ENCODE results near the gene BTBD9. TPM values are rescaled to one million over a fixed set of nuclear protein-coding genes. Genes with fewer than 3 reads are reported as not detected.

The BTBD9 gene
- total RNA-seq, 1 donor from 2014 or later, result 47.9 TPM

- Histone ChIP-seq H3K4me3 (no peak overlapping the region), H3K36me3 (no peaks in the 10 kb centered on the region), H3K27ac (no peak overlapping the region), H3K9me3 (no peaks in the 10 kb centered on the region), H3K4me1 (peaks cover 24% of the 10 kb centered on the region), H3K27me3 (no peaks in the 10 kb centered on the region)
- no peak for ATAC-seq
- DNase-seq, result no peak
- TF ChIP-seq CTCF (IDR thresholded peaks at IDR 0.05), result no peak
- intact Hi-C loops (cut with DNase I), result no loop called here
Observed at GRCh38 chr6:38150021-38150420, 489.7 kb downstream of the BTBD9 start.

- Histone ChIP-seq H3K9me3 (no peaks in the 10 kb centered on the region), H3K4me1 (peaks cover 19% of the 10 kb centered on the region), H3K27me3 (no peaks in the 10 kb centered on the region), H3K4me3 (no peak overlapping the region), H3K36me3 (no peaks in the 10 kb centered on the region), H3K27ac (no peak overlapping the region)
- peak; percentile 35 for DNase-seq
- no peak for TF ChIP-seq CTCF (IDR thresholded peaks at IDR 0.05)
- peak; percentile 42 for ATAC-seq
- intact Hi-C loops (cut with DNase I), result no loop called here
Observed at GRCh38 chr6:38149531-38149930, 490.2 kb downstream of the BTBD9 start.

GRCh38 chr6:38148606-38149005 is 491.1 kb downstream of the BTBD9 start:
- no peaks in the 10 kb centered on the region for H3K9me3 ChIP-seq
- H3K27me3 ChIP-seq, result no peaks in the 10 kb centered on the region
- DNase-seq, result no peak
- intact Hi-C loops (cut with DNase I), result no loop called here
- no peak for TF ChIP-seq CTCF (IDR thresholded peaks at IDR 0.05)
- H3K4me1 ChIP-seq, result peaks cover 17% of the 10 kb centered on the region
- H3K4me3 ChIP-seq, result no peak overlapping the region
- H3K36me3 ChIP-seq, result no peaks in the 10 kb centered on the region
- H3K27ac ChIP-seq, result no peak overlapping the region
- ATAC-seq, result no peak

GRCh38 chr6:38146734-38147027 is 493.0 kb downstream of the BTBD9 start:
- no peak for TF ChIP-seq CTCF (IDR thresholded peaks at IDR 0.05)
- Histone ChIP-seq H3K9me3 (no peaks in the 10 kb centered on the region), H3K36me3 (no peaks in the 10 kb centered on the region), H3K4me3 (no peak overlapping the region), H3K27ac (no peak overlapping the region), H3K27me3 (no peaks in the 10 kb centered on the region), H3K4me1 (peaks cover 17% of the 10 kb centered on the region)
- intact Hi-C loops (cut with DNase I), result no loop called here
- DNase-seq (no peak), ATAC-seq (no peak)

- ATAC-seq, result peak; percentile 32
- intact Hi-C loops (cut with DNase I), result no loop called here
- Histone ChIP-seq H3K9me3 (no peaks in the 10 kb centered on the region), H3K4me1 (peaks cover 17% of the 10 kb centered on the region), H3K27ac (no peak overlapping the region), H3K4me3 (no peak overlapping the region), H3K27me3 (no peaks in the 10 kb centered on the region), H3K36me3 (no peaks in the 10 kb centered on the region)
- no peak for TF ChIP-seq CTCF (IDR thresholded peaks at IDR 0.05)
- DNase-seq, result peak; percentile 56
Observed at GRCh38 chr6:38146021-38146733, 493.6 kb downstream of the BTBD9 start.

Measured in upper lobe of right lung (tissue), 1 donor.